K562 (cell line): ENCODE measurements around the gene PIH1D1. TPM values are rescaled to one million over a fixed set of nuclear protein-coding genes. Genes with fewer than 3 reads are reported as not detected.
A peak's percentile ranks its signal among the peaks of the same experiment; 100 is the strongest.

Experiments
- ADNP ChIP-seq: fragments of 200-800 bp; sonication (Bioruptor generic); IDR thresholded peaks from 2 replicates; pipeline ENCODE4 v1.6.1; 2016; ENCODE audit warnings: missing genetic modification characterization, missing compliant biosample characterization
- CBX2 ChIP-seq: fragments of 200-600 bp; sonication (generic); IDR thresholded peaks from one replicate; pipeline ENCODE4 v1.6.1; 2012; ENCODE audit warnings: mild to moderate bottlenecking, low read length, inconsistent platforms; ENCODE audit not compliant: insufficient read depth, poor library complexity, severe bottlenecking
- HNRNPH1 ChIP-seq: fragments of 200-400 bp; formaldehyde crosslinking; optimal IDR thresholded peaks from 2 replicates; pipeline ENCODE3; 2017; ENCODE audit warnings: low read depth, mild to moderate bottlenecking, low read length, moderate library complexity
- HOXB6 ChIP-seq: fragments of 250-450 bp; sonication (Bioruptor Pico); IDR thresholded peaks from 2 replicates; pipeline ENCODE4 v1.5.1; 2022; ENCODE audit warnings: mild to moderate bottlenecking, borderline replicate concordance
- KLF16 ChIP-seq: IDR thresholded peaks from 2 replicates; pipeline ENCODE4 v1.6.1; 2016; ENCODE audit warnings: antibody characterized with exemption
- L3MBTL2 ChIP-seq: fragments of 450-650 bp; IDR thresholded peaks from 2 replicates; pipeline ENCODE4 v1.6.1; 2016; ENCODE audit warnings: mild to moderate bottlenecking, moderate library complexity
- LEF1 ChIP-seq: fragments of 450-650 bp; IDR thresholded peaks from 2 replicates; pipeline ENCODE4 v1.6.1; 2016; ENCODE audit warnings: mild to moderate bottlenecking
- MEIS2 ChIP-seq: fragments of 450-650 bp; IDR thresholded peaks from 2 replicates; pipeline ENCODE4 v1.6.1; 2014; ENCODE audit warnings: mild to moderate bottlenecking; ENCODE audit not compliant: partially characterized antibody
- MYC ChIP-seq, 2 experiments: fragments of 250-450 bp in 1 of 2; sonication (Bioruptor Pico) in 1 of 2; IDR thresholded peaks; 2 replicates each; pipeline versions ENCODE4 v1.5.1 to v1.6.1; 2012 to 2021; ENCODE audit warnings: low read depth in 2 of 2, borderline replicate concordance in 1 of 2, improper control_type of control experiment in 1 of 2, low read length in 1 of 2, mild to moderate bottlenecking in 1 of 2, moderate library complexity in 1 of 2
- NR4A1 ChIP-seq, 2 experiments: fragments of 250-450 bp in 1 of 2; fragments of 450-650 bp in 1 of 2; sonication (Bioruptor Pico) in 1 of 2; IDR thresholded peaks; 2 replicates each; pipeline versions ENCODE4 v1.4.0 to v1.6.1; 2016 to 2020; ENCODE audit warnings: mild to moderate bottlenecking in 2 of 2, missing compliant biosample characterization in 1 of 2, missing genetic modification characterization in 1 of 2, moderate library complexity in 1 of 2
- RFX1 ChIP-seq: fragments of 450-650 bp; IDR thresholded peaks from 2 replicates; pipeline ENCODE4 v1.6.1; 2016; ENCODE audit warnings: mild to moderate bottlenecking, moderate library complexity
- RHOXF2B ChIP-seq: fragments of 250-450 bp; sonication (Bioruptor Pico); conservative IDR thresholded peaks from 2 replicates; pipeline ENCODE4 v1.5.1; 2021
- SAFB2 ChIP-seq: fragments of 200-400 bp; formaldehyde crosslinking; IDR thresholded peaks from 2 replicates; pipeline ENCODE4 v1.6.1; 2018; ENCODE audit warnings: borderline replicate concordance, low read length, low read depth, moderate library complexity; ENCODE audit not compliant: severe bottlenecking
- SIN3B ChIP-seq: fragments of 450-650 bp; IDR thresholded peaks from 2 replicates; pipeline ENCODE4 v1.6.1; 2017; ENCODE audit warnings: low read depth, mild to moderate bottlenecking, moderate library complexity
- SMAD1 ChIP-seq: fragments of 150-350 bp; IDR thresholded peaks from 2 replicates; pipeline ENCODE4 v1.6.1; 2014; ENCODE audit warnings: low read length, low read depth; ENCODE audit not compliant: partially characterized antibody
- SP1 ChIP-seq: sonication (generic); formaldehyde crosslinking; IDR thresholded peaks from 2 replicates; pipeline ENCODE4 v1.8.1; 2022; ENCODE audit warnings: mild to moderate bottlenecking, missing genetic modification reagents
- TBP ChIP-seq: optimal IDR thresholded peaks from 2 replicates; pipeline ENCODE3; 2011; ENCODE audit warnings: low read depth, low read length, improper control_type of control experiment
- TCF3 ChIP-seq: sonication (generic); formaldehyde crosslinking; IDR thresholded peaks from 2 replicates; pipeline ENCODE4 v1.4.0; 2020; ENCODE audit warnings: mild to moderate bottlenecking, missing genetic modification reagents
- TCF7 ChIP-seq: sonication (generic); IDR thresholded peaks from 2 replicates; pipeline ENCODE4 v1.6.1; 2016; ENCODE audit warnings: antibody characterized with exemption, borderline replicate concordance
- ZNF134 ChIP-seq: fragments of 250-450 bp; sonication (Bioruptor Pico); conservative IDR thresholded peaks from 2 replicates; pipeline ENCODE4 v1.4.0; 2020
- ZNF165 ChIP-seq: fragments of 250-450 bp; sonication (Bioruptor Pico); IDR thresholded peaks from 2 replicates; pipeline ENCODE4 v1.4.0; 2020; ENCODE audit warnings: borderline replicate concordance
- ZNF224 ChIP-seq: sonication (generic); formaldehyde crosslinking; IDR thresholded peaks from 2 replicates; pipeline ENCODE4 v1.8.0; 2022; ENCODE audit warnings: mild to moderate bottlenecking, missing genetic modification reagents
- polyA plus RNA-seq, 8 experiments: library from polyadenylated mRNA; depleted of rRNA in 4 of 8; stranded (reverse) in 5 of 8; unstranded in 3 of 8; fragments of >200 nt; fragmentation: Nextera tagmentation in 2 of 8; fragmentation: Illumina TruSeq in 1 of 8; extraction: Ambion mirVana in 2 of 8; extraction: Trizol in 1 of 8; gene quantifications; 2 replicates each; pipeline versions ENCODE4 v1.2.1 to v1.2.3, GENCODE V29; 2011 to 2014; ENCODE audit warnings: inconsistent platforms in 1 of 8, missing spikeins in 1 of 8
- total RNA-seq, 7 experiments: library from RNA; depleted of rRNA in 6 of 7; stranded (reverse); fragments of >200 nt in 6 of 7; fragmentation: Illumina TruSeq in 2 of 7; extraction: Trizol in 2 of 7; gene quantifications; 2 replicates each; pipeline versions ENCODE4 v1.2.1 to v1.2.3, GENCODE V29; 2011 to 2021; ENCODE audit warnings: low replicate concordance in 1 of 7
- TF ChIP-seq, protein P1 (sequence below): sonication (generic); IDR thresholded peaks from 2 replicates; pipeline ENCODE4 v1.6.1; 2016
- TF ChIP-seq, protein P2 (sequence below): sonication (generic); formaldehyde crosslinking; IDR thresholded peaks from 2 replicates; pipeline ENCODE4 v1.8.1; 2023; ENCODE audit warnings: mild to moderate bottlenecking, missing genetic modification reagents
- TF ChIP-seq, protein P3 (sequence below): fragments of 250-450 bp; sonication (Bioruptor Pico); IDR thresholded peaks from 2 replicates; pipeline ENCODE4 v1.4.0; 2020; ENCODE audit warnings: mild to moderate bottlenecking

Gene PIH1D1
- total and polyA plus RNA-seq, 9 of the 15 experiments (the other 6 are each of a cell fraction or from before 2014, with no cell fraction given): 26.5 to 224 (median 137) TPM

DNA sequence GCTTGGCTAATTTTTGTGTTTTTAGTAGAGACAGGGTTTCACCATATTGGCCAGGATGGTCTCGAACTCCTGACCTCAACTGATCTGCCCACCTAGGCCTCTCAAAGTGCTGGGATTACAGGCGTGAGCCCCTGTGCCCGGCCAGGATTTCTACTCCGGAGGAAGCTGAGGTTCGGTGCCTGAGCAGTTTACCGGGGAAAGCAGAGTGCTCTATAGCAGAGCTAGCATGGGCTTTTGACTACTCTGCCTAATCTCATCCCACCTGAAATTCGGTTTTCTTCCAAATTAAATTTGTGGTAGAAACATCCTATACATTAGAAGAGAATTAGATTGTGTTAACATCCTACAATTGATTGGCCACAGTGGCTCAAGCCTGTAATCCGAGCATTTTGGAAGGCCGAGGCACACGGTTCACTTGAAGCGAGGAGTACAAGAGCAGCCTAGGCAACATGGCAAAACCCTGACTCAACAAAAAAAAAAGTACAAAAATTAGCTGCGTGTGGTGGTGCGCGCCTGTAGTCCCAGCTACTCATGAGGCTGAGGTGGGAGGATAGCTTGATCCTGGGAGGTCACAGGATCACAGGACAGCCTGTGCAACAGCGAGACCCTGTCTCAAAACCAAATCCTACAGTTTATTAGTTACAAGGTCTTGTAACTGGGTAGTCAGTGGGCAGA is 37.4 kb upstream of the PIH1D1 start (continued):
- no peak for TF ChIP-seq HOXB6 (CRISPR knock-in tag)
- TF ChIP-seq SAFB2: no peak
- no peak for TF ChIP-seq MEIS2
- TF ChIP-seq, protein P1, sequence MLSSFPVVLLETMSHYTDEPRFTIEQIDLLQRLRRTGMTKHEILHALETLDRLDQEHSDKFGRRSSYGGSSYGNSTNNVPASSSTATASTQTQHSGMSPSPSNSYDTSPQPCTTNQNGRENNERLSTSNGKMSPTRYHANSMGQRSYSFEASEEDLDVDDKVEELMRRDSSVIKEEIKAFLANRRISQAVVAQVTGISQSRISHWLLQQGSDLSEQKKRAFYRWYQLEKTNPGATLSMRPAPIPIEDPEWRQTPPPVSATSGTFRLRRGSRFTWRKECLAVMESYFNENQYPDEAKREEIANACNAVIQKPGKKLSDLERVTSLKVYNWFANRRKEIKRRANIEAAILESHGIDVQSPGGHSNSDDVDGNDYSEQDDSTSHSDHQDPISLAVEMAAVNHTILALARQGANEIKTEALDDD: no peak
- no peak for TF ChIP-seq KLF16
- TF ChIP-seq SIN3B: no peak
- 0 out of 2 replicates have a peak, but pooled peaks have one; percentile 4 for TF ChIP-seq RHOXF2B (CRISPR knock-in tag)
- no peak for TF ChIP-seq CBX2
- no peak for TF ChIP-seq LEF1
- TF ChIP-seq L3MBTL2: no peak
- peak; percentile 17 for TF ChIP-seq SMAD1
- no peak for TF ChIP-seq NR4A1 (CRISPR knock-in tag; IDR thresholded peaks at IDR 0.05)
- TF ChIP-seq NR4A1 (tag; IDR thresholded peaks at IDR 0.05): no peak
- no peak for TF ChIP-seq TCF7
- TF ChIP-seq ZNF134: no peak
- TF ChIP-seq SP1 (CRISPR knock-in tag): no peak
- TF ChIP-seq, protein P2, sequence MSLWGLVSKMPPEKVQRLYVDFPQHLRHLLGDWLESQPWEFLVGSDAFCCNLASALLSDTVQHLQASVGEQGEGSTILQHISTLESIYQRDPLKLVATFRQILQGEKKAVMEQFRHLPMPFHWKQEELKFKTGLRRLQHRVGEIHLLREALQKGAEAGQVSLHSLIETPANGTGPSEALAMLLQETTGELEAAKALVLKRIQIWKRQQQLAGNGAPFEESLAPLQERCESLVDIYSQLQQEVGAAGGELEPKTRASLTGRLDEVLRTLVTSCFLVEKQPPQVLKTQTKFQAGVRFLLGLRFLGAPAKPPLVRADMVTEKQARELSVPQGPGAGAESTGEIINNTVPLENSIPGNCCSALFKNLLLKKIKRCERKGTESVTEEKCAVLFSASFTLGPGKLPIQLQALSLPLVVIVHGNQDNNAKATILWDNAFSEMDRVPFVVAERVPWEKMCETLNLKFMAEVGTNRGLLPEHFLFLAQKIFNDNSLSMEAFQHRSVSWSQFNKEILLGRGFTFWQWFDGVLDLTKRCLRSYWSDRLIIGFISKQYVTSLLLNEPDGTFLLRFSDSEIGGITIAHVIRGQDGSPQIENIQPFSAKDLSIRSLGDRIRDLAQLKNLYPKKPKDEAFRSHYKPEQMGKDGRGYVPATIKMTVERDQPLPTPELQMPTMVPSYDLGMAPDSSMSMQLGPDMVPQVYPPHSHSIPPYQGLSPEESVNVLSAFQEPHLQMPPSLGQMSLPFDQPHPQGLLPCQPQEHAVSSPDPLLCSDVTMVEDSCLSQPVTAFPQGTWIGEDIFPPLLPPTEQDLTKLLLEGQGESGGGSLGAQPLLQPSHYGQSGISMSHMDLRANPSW (CRISPR knock-in tag): 0 out of 2 replicates have a peak, but pooled peaks have one; percentile 78
- no peak for TF ChIP-seq ZNF165 (CRISPR knock-in tag)
- no peak for TF ChIP-seq TBP
- no peak for TF ChIP-seq MYC (IDR thresholded peaks at IDR 0.05; ENCODE audit: low read depth, low read length)
- peak; percentile 18; the same call in 1 of the 2 replicates for TF ChIP-seq MYC (CRISPR knock-in tag; IDR thresholded peaks at IDR 0.05; ENCODE audit: borderline replicate concordance, low read depth)
- TF ChIP-seq ADNP (tag): no peak
- no peak for TF ChIP-seq HNRNPH1
- no peak for TF ChIP-seq RFX1
- TF ChIP-seq TCF3: no peak
- TF ChIP-seq, protein P3, sequence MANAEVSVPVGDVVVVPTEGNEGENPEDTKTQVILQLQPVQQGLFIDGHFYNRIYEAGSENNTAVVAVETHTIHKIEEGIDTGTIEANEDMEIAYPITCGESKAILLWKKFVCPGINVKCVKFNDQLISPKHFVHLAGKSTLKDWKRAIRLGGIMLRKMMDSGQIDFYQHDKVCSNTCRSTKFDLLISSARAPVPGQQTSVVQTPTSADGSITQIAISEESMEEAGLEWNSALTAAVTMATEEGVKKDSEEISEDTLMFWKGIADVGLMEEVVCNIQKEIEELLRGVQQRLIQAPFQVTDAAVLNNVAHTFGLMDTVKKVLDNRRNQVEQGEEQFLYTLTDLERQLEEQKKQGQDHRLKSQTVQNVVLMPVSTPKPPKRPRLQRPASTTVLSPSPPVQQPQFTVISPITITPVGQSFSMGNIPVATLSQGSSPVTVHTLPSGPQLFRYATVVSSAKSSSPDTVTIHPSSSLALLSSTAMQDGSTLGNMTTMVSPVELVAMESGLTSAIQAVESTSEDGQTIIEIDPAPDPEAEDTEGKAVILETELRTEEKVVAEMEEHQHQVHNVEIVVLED (CRISPR knock-in tag): no peak
- no peak for TF ChIP-seq ZNF224
